Endothelial cell of hepatic sinusoid (primary cell): ENCODE results near the gene PPP1R14B.

Experiments
- in situ Hi-C: cut with HindIII; loops from 2 replicates; pipeline ENCODE4 v1.10.0; 2017; ENCODE audit warnings: low sequenced_read_pairs

Gene PPP1R14B

GRCh38 chr11:64281957-64282770 is 35.4 kb upstream of the PPP1R14B start:
- in situ Hi-C loops = no loop called here

GRCh38 chr11:64278576-64279190 is 31.9 kb upstream of the PPP1R14B start:
- in situ Hi-C loops = loop anchor here (10.0 kb wide), 1 partner anchor 46 kb away; no protein-coding TSS in a partner anchor

- in situ Hi-C loops = loop anchor here (10.0 kb wide), 1 partner anchor 48 kb away; no protein-coding TSS in a partner anchor
Observed at GRCh38 chr11:64276653-64277431, 30.1 kb upstream of the PPP1R14B start.

- in situ Hi-C loops = loop anchor here (10.0 kb wide), 1 partner anchor 49 kb away; no protein-coding TSS in a partner anchor
Observed at GRCh38 chr11:64275841-64276240, 29.1 kb upstream of the PPP1R14B start.

- in situ Hi-C loops = loop anchor here (10.0 kb wide), 1 partner anchor 50 kb away; no protein-coding TSS in a partner anchor
Observed at GRCh38 chr11:64275031-64275800, 28.5 kb upstream of the PPP1R14B start.

- in situ Hi-C loops = loop anchor here (10.0 kb wide), 1 partner anchor 55 kb away; no protein-coding TSS in a partner anchor
Observed at GRCh38 chr11:64269540-64270220, 22.9 kb upstream of the PPP1R14B start.

GRCh38 chr11:64268893-64269539 is 22.3 kb upstream of the PPP1R14B start:
- in situ Hi-C loops = no loop called here

GRCh38 chr11:64268025-64268892 is 21.5 kb upstream of the PPP1R14B start:
- in situ Hi-C loops = no loop called here

- in situ Hi-C loops = no loop called here
Observed at GRCh38 chr11:64267207-64267945, 20.6 kb upstream of the PPP1R14B start.

GRCh38 chr11:64266339-64266738 is 19.6 kb upstream of the PPP1R14B start:
- in situ Hi-C loops = no loop called here

- in situ Hi-C loops = no loop called here
Observed at GRCh38 chr11:64265176-64266160, 18.7 kb upstream of the PPP1R14B start.

- in situ Hi-C loops = loop anchor here (5.0 kb wide), 1 partner anchor 57 kb away; the partner anchor contains the start of gene FERMT3
Observed at GRCh38 chr11:64264371-64264852, 17.7 kb upstream of the PPP1R14B start.

GRCh38 chr11:64263947-64264317 is 17.2 kb upstream of the PPP1R14B start:
- in situ Hi-C loops = loop anchor here (5.0 kb wide), 1 partner anchor 57 kb away; the partner anchor contains the start of gene FERMT3

- in situ Hi-C loops = loop anchor here (5.0 kb wide), 1 partner anchor 56 kb away; the partner anchor contains the start of gene FERMT3
Observed at GRCh38 chr11:64263021-64263946, 16.5 kb upstream of the PPP1R14B start.
